HEK293T (cell line): Measurements from ENCODE around the gene CNIH3.

ENCODE experiments used
- BHLHE40 ChIP-seq: fragments of 450-650 bp; IDR thresholded peaks from 2 replicates; pipeline ENCODE4 v1.6.1; 2016; ENCODE audit warnings: mild to moderate bottlenecking, moderate library complexity, borderline replicate concordance
- CTBP1 ChIP-seq: fragments of 450-650 bp; IDR thresholded peaks from 2 replicates; pipeline ENCODE4 v1.6.1; 2016; ENCODE audit warnings: borderline replicate concordance
- ELF4 ChIP-seq: fragments of 450-650 bp; IDR thresholded peaks from 2 replicates; pipeline ENCODE4 v1.6.1; 2017; ENCODE audit warnings: antibody characterized with exemption
- FOXK2 ChIP-seq: fragments of 450-650 bp; IDR thresholded peaks from 2 replicates; pipeline ENCODE4 v1.6.1; 2016; ENCODE audit warnings: mild to moderate bottlenecking
- FOXM1 ChIP-seq: fragments of 450-650 bp; IDR thresholded peaks from 2 replicates; pipeline ENCODE4 v1.6.1; 2017; ENCODE audit warnings: mild to moderate bottlenecking, borderline replicate concordance
- SUZ12 ChIP-seq: fragments of 450-650 bp; IDR thresholded peaks from 2 replicates; pipeline ENCODE4 v1.6.1; 2016; ENCODE audit warnings: mild to moderate bottlenecking
- TARDBP ChIP-seq: fragments of 450-650 bp; IDR thresholded peaks from 2 replicates; pipeline ENCODE4 v1.6.1; 2016
- ZNF384 ChIP-seq: fragments of 450-650 bp; IDR thresholded peaks from 2 replicates; pipeline ENCODE4 v1.6.1; 2016

GRCh38 chr1:224740685-224741052, 124.6 kb downstream of the CNIH3 start:
- TF ChIP-seq BHLHE40 (no peak), CTBP1 (no peak), ELF4 (no peak), FOXK2 (no peak), ZNF384 (no peak), SUZ12 (no peak), FOXM1 (no peak), TARDBP (no peak)
